GM23338 (cell line): ENCODE results near the gene CHRNA3.

Experiments
- CTCF ChIP-seq, 2 experiments: fragments of 200-600 bp in 1 of 2; sonication (generic) in 1 of 2; conservative IDR thresholded peaks; 2 replicates each; pipeline versions ENCODE4 v1.5.1 to v1.6.1; 2016 to 2017; ENCODE audit warnings: antibody characterized with exemption in 2 of 2, low read depth in 2 of 2, mild to moderate bottlenecking in 2 of 2, moderate library complexity in 1 of 2
- EZH2 ChIP-seq: fragments of 200-600 bp; sonication (generic); IDR thresholded peaks from one replicate; pipeline ENCODE4 v1.8.0; 2017; ENCODE audit warnings: antibody characterized with exemption, mild to moderate bottlenecking, low read depth; ENCODE audit not compliant: unreplicated experiment
- JUNB ChIP-seq: IDR thresholded peaks from one replicate; pipeline ENCODE4 v1.6.1; 2016; ENCODE audit warnings: antibody characterized with exemption; ENCODE audit not compliant: unreplicated experiment
- POLR2AphosphoS5 ChIP-seq: IDR thresholded peaks from 2 replicates; pipeline ENCODE4 v1.6.1; 2016; ENCODE audit warnings: antibody characterized with exemption, low read depth

- no peak for TF ChIP-seq CTCF (conservative IDR thresholded peaks at IDR 0.05; ENCODE audit: low read depth in 2 of 2)
- TF ChIP-seq EZH2: no peak
- TF ChIP-seq JUNB: no peak
- TF ChIP-seq POLR2AphosphoS5: no peak
Observed at GRCh38 chr15:78654272-78654671, 33.5 kb upstream of the CHRNA3 start.
